GM21381 (cell line): ENCODE results near the gene NAALAD2.
"Not testable (repeated sequence)": the region's sequence is repeated elsewhere in the genome, so short reads cannot be mapped to it uniquely, and the experiment has no call there.

Experiments used
- ATAC-seq: cut with Tn5 transposase; IDR thresholded peaks from one replicate; pipeline ENCODE4 v1.9.1; 2021; ENCODE audit warnings: mild to moderate bottlenecking, moderate library complexity; ENCODE audit not compliant: unreplicated experiment

NAALAD2 gene

DNA sequence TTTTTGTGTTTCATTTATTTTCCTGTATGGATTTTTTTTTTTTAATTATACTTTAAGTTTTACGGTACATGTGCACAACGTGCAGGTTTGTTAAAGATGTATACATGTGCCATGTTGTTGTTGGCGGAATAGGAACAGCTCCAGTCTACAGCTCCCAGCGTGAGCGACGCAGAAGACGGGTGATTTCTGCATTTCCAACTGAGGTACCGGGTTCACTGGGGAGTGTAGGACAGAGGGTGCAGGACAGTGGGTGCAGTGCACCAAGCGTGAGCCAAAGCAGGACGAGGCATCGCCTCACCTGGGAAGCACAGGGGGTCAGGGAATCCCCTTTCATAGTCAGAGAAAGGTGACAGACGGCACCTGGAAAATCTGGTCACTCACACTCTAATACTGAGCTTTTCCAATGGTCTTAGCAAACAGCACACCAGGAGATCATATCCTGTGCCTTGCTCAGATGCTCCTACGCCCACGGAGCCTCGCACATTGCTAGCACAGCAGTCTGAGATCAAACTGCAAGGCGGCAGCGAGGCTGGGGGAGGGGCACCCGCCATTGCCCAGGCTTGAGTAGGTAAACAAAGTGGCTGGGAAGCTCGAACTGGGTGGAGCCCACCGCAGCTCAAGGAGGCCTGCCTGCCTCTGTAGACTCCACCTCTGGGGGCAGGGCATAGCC lies 105.6 kb downstream of the NAALAD2 start:
- not testable (repeated sequence) for ATAC-seq

DNA sequence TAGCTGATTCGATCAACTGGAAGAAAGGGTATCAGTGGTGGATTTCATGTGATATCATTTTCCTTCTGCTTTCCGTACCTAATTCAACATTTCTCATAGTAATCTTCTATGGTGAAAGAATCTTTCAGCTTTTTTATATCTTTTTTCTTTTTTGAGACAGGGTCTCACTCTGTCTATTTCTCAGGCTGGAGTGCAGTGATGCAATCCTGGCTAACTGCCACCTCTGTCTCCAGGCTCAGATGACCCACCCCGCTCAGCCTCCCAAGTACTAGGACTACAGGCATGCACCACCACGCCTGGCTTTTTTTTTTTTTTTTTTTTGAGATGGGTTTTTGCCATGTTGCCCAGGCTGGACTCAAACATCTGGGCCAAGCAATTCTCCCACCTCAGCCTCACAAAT lies 107.0 kb downstream of the NAALAD2 start:
- no peak for ATAC-seq
